Body of pancreas (tissue), 4 donors: ENCODE data around the gene FCN1. TPM values are rescaled to one million over a fixed set of nuclear protein-coding genes. Genes with fewer than 3 reads are reported as not detected.

Experiments
- ATAC-seq: fragments of 150-250 bp; one replicate; pipeline ENCODE4 v1.9.1; 2016
- DNase-seq, 4 donors: peaks; one replicate each; pipeline ENCODE4 v3.0.0-alpha.2; 2019
- H3K27ac ChIP-seq, 4 donors: fragments of 200-600 bp; sonication (generic); 1 replicate in 3 of 4; 2 replicates in 1 of 4; pipeline versions ENCODE4 v1.5.1 to v1.6.1; 2016 to 2019; ENCODE audit warnings: mild to moderate bottlenecking in 1 of 4, mixed read lengths in 1 of 4, moderate library complexity in 1 of 4
- H3K27me3 ChIP-seq, 2 donors: fragments of 200-600 bp; sonication (generic); one replicate each; pipeline ENCODE4 v1.6.0; 2016; ENCODE audit warnings: mild to moderate bottlenecking in 1 of 2
- H3K36me3 ChIP-seq, 2 donors: fragments of 200-600 bp; sonication (generic); replicated peaks in 1 of 2; 2 replicates each; pipeline ENCODE4 v1.5.1; 2016; ENCODE audit warnings: low read depth in 2 of 2; ENCODE audit not compliant: insufficient read depth in 1 of 2
- H3K4me1 ChIP-seq: fragments of 200-600 bp; sonication (generic); one replicate; pipeline ENCODE4 v1.6.0; 2016
- H3K4me3 ChIP-seq, 2 donors: fragments of 200-600 bp; sonication (generic); 1 replicate in 1 of 2; 2 replicates in 1 of 2; pipeline ENCODE4 v1.5.1; 2016 to 2019
- H3K9me3 ChIP-seq, 3 donors: fragments of 200-600 bp; sonication (generic); 1 replicate in 2 of 3; 2 replicates in 1 of 3; pipeline ENCODE4 v1.5.1; 2016
- POLR2A ChIP-seq, 3 donors: fragments of 450-650 bp; IDR thresholded peaks; one replicate each; pipeline ENCODE4 v1.6.1; 2016; ENCODE audit warnings: antibody characterized with exemption in 3 of 3, mild to moderate bottlenecking in 2 of 3
- WGBS, 2 donors: methylation state at CpG; one replicate each; pipeline ENCODE4 v1.1.5; 2017; 5-methylcytosine and 5-hydroxymethylcytosine counted together
- intact Hi-C: fragments of 100-400 bp; cut with DNase I; formaldehyde crosslinking; loops from one replicate; pipeline ENCODE4 v1.15.1; 2023
- total RNA-seq, 2 donors: library from RNA; depleted of rRNA; stranded (reverse); fragments of >200 nt; gene quantifications; one replicate each; pipeline ENCODE4 v1.1.0, GENCODE V29; 2016
- TF ChIP-seq, protein P1 (sequence below), 7 experiments: fragments of 450-650 bp in 4 of 7; fragments of 200-600 bp in 3 of 7; sonication (generic) in 3 of 7; IDR thresholded peaks; one replicate each; pipeline ENCODE4 v1.5.1; 2016 to 2019; ENCODE audit warnings: antibody characterized with exemption in 7 of 7

The FCN1 gene
- total RNA-seq, 2 donors from 2014 or later, result not detected

DNA sequence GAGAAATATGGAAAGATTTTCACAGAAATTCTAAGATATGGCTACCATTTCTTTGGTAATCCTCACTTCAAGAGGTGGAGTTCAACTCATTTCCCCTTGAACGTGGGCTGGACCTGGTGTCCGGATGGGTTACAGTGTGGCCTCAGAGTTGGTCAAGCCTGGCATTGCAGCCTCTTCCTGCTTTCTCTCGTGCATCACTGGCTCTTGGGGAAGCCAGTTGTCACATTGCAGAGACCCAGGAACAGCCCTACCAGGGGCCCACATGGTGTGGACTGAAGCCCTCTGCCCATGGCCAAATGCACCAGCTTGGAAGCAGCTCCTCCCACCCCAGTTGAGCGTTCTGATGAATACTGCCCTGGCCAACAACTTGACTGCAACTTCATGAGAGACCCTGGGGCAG is 47.7 kb upstream of the FCN1 start:
- intact Hi-C loops, result no loop called here
- Histone ChIP-seq H3K4me3 (no peak overlapping the region), H3K9me3 (no peaks in the 10 kb centered on the region), H3K27ac (no peak overlapping the region), H3K27me3 (peaks cover 0 to 5% of the 10 kb centered on the region in 2 donors), H3K36me3 (no peaks in the 10 kb centered on the region), H3K4me1 (no peaks in the 10 kb centered on the region)
- ATAC-seq (no peak), DNase-seq (no peak)
- 47 to 66% methylated on average over 3 to 4 of the region's 4 CpGs for WGBS, 2 donors
- TF ChIP-seq, protein P1, sequence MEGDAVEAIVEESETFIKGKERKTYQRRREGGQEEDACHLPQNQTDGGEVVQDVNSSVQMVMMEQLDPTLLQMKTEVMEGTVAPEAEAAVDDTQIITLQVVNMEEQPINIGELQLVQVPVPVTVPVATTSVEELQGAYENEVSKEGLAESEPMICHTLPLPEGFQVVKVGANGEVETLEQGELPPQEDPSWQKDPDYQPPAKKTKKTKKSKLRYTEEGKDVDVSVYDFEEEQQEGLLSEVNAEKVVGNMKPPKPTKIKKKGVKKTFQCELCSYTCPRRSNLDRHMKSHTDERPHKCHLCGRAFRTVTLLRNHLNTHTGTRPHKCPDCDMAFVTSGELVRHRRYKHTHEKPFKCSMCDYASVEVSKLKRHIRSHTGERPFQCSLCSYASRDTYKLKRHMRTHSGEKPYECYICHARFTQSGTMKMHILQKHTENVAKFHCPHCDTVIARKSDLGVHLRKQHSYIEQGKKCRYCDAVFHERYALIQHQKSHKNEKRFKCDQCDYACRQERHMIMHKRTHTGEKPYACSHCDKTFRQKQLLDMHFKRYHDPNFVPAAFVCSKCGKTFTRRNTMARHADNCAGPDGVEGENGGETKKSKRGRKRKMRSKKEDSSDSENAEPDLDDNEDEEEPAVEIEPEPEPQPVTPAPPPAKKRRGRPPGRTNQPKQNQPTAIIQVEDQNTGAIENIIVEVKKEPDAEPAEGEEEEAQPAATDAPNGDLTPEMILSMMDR (IDR thresholded peaks at IDR 0.05), result no peak
- no peak for TF ChIP-seq POLR2A (IDR thresholded peaks at IDR 0.05)

DNA sequence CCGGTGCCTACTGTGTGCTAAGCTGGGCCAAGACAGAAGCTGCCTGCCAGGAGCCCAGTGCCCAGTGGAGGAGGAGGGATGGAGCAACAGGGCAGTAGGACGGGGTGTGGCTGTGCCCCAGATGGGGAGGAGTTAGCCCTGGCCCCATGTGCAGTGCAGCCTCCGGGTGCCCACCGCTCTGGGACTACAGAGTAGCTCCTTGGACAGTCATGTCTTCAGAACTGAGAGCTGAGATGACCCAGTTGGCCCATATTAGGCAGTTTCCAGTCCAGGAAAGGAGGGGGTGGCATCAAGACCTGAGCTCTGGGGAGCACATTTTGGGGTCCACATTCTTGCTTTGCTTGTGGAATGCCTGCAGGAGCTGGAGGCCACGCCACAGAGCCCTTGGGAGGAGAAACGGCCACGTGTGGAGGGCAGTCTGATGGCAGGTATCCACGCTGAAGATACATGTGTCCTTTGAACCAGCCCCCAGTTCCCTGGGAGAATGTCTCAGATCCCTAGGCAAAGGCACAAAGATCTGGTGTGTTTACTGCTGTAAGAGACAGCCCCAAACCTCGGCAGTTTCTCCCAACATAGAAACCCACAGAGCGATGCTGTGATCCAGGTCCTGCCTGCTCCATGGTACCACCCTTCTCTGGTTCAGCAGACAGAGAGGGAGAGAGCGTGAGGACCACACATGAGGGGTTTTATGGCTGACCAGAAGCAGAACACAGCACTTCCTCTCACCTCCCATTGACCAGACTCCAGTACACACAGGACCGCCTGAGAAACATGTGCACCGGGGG is 46.8 kb upstream of the FCN1 start:
- H3K9me3 ChIP-seq, result no peaks in the 10 kb centered on the region
- no peaks in the 10 kb centered on the region for H3K36me3 ChIP-seq
- no peak overlapping the region for H3K4me3 ChIP-seq
- no peak for ATAC-seq
- intact Hi-C loops, result no loop called here
- no peak for TF ChIP-seq POLR2A (IDR thresholded peaks at IDR 0.05)
- TF ChIP-seq, protein P1 (IDR thresholded peaks at IDR 0.05), result no peak
- peaks cover 0 to 5% of the 10 kb centered on the region in 2 donors for H3K27me3 ChIP-seq
- WGBS, 2 donors, result 69 to 79% methylated on average over 7 to 13 of the region's 13 CpGs
- no peak for DNase-seq
- no peaks in the 10 kb centered on the region for H3K4me1 ChIP-seq
- no peak overlapping the region for H3K27ac ChIP-seq

DNA sequence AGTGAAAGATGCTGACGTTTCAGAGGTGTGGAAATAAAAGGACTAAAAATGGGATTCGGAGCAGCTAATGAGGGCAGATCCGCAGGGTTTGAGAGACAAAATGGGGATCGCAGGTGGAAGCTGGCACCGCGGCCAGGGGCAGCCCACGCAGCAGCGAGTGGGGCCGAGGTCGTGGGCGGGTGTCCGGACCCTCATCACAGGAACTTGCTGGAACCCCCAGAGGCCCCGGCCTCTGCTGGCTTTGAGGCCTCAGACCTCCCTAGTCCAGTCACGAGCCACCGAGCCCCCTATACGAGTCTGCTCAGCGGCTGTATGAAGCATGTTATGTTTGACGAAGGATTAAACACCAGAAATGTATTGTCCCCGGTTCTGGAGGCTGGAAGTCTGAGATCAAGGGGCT is 45.8 kb upstream of the FCN1 start:
- DNase-seq, result no peak
- peaks cover 0 to under 1% of the 10 kb centered on the region in 2 donors for H3K27me3 ChIP-seq
- H3K4me3 ChIP-seq, result no peak overlapping the region
- WGBS, 2 donors, result 76 to 81% methylated on average over 15 to 19 of the region's 19 CpGs
- no peak overlapping the region for H3K27ac ChIP-seq
- ATAC-seq, result no peak
- H3K9me3 ChIP-seq, result no peaks in the 10 kb centered on the region
- no peaks in the 10 kb centered on the region for H3K36me3 ChIP-seq
- no peak for TF ChIP-seq POLR2A (IDR thresholded peaks at IDR 0.05)
- TF ChIP-seq, protein P1 (IDR thresholded peaks at IDR 0.05), result no peak
- intact Hi-C loops, result no loop called here
- no peaks in the 10 kb centered on the region for H3K4me1 ChIP-seq

DNA sequence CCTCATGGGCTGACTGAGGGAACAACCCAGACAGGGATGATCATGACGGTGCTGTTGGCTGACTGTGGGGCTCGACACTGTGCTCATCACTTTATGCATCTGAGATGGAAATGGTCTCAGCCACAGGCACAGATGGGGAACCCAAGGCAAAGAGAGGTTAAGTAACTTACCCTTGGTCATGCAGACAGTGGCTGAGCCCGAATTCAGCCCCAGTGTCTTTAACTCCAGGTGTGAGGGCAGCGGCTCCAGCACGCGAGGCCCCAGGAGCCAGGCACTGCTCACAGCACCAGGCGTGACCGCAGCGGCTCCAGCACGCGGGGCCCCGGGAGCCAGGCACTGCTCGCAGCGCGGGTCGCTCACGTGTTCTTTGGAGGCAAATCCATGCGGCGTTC is 45.3 kb upstream of the FCN1 start:
- H3K36me3 ChIP-seq, result no peaks in the 10 kb centered on the region
- no peaks in the 10 kb centered on the region for H3K27me3 ChIP-seq
- H3K4me1 ChIP-seq, result no peaks in the 10 kb centered on the region
- no peaks in the 10 kb centered on the region for H3K9me3 ChIP-seq
- DNase-seq, result no peak
- no peak overlapping the region for H3K4me3 ChIP-seq
- no peak for ATAC-seq
- 78 to 87% methylated on average over 3 to 19 of the region's 19 CpGs for WGBS, 2 donors
- TF ChIP-seq, protein P1 (IDR thresholded peaks at IDR 0.05), result no peak
- no peak for TF ChIP-seq POLR2A (IDR thresholded peaks at IDR 0.05)
- no peak overlapping the region for H3K27ac ChIP-seq
- intact Hi-C loops, result no loop called here
